GM18868 (cell line): ENCODE data around the gene STK11.
"Not testable (repeated sequence)": the region's sequence is repeated elsewhere in the genome, so short reads cannot be mapped to it uniquely, and the experiment has no call there.

Experiments
- ATAC-seq: cut with Tn5 transposase; IDR thresholded peaks from one replicate; pipeline ENCODE4 v1.9.1; 2021; ENCODE audit warnings: mild to moderate bottlenecking, moderate library complexity; ENCODE audit not compliant: unreplicated experiment

The STK11 gene

GRCh38 chr19:1169411-1169791 lies 36.2 kb upstream of the STK11 start:
- ATAC-seq = no peak

GRCh38 chr19:1169921-1170885 lies 35.4 kb upstream of the STK11 start:
- ATAC-seq = no peak

GRCh38 chr19:1170938-1171754 lies 34.4 kb upstream of the STK11 start:
- ATAC-seq = no peak

- ATAC-seq = no peak
Observed at GRCh38 chr19:1171755-1172352, 33.7 kb upstream of the STK11 start.

- no peak for ATAC-seq
Observed at GRCh38 chr19:1172353-1173158, 33.0 kb upstream of the STK11 start.

- no peak for ATAC-seq
Observed at GRCh38 chr19:1173159-1173844, 32.3 kb upstream of the STK11 start.

GRCh38 chr19:1173845-1174809 lies 31.5 kb upstream of the STK11 start, which contains the start of gene SBNO2:
Gene SBNO2 (minus strand): TSS chr19:1174268. CDS start chr19:1154276, 19,992 bp downstream.
- ATAC-seq = peak; percentile 58

- ATAC-seq = no peak
Observed at GRCh38 chr19:1177322-1178114, 28.1 kb upstream of the STK11 start.

GRCh38 chr19:1181606-1182005 lies 24.0 kb upstream of the STK11 start:
- no peak for ATAC-seq

GRCh38 chr19:1182068-1182467 lies 23.5 kb upstream of the STK11 start:
- no peak for ATAC-seq

GRCh38 chr19:1182727-1183126 lies 22.9 kb upstream of the STK11 start:
- no peak for ATAC-seq

GRCh38 chr19:1183543-1184172 lies 21.9 kb upstream of the STK11 start:
- no peak for ATAC-seq

- no peak for ATAC-seq
Observed at GRCh38 chr19:1189419-1189818, 16.2 kb upstream of the STK11 start.

GRCh38 chr19:1199531-1199930 lies 6.0 kb upstream of the STK11 start:
- no peak for ATAC-seq

GRCh38 chr19:1200614-1201013 lies 5.0 kb upstream of the STK11 start:
- ATAC-seq = not testable (repeated sequence)

- ATAC-seq = no peak
Observed at GRCh38 chr19:1206150-1206863, 729 bp downstream of the STK11 start.
